ENCODE results near the gene RNF130.
A peak's percentile ranks its signal among the peaks of the same experiment; 100 is the strongest.

The RNF130 gene

GRCh38 chr5:179914032-179914755, 157.4 kb downstream of the RNF130 start:
- Histone ChIP-seq H3K4me3 (ENCODE audit: low read length) (no peak overlapping the region), H3K4me1 (ENCODE audit: insufficient read depth, low read length) (0 out of 2 replicates have a peak, but pooled peaks cover 5% of the 10 kb centered on the region), H3K9ac (ENCODE audit: low read depth, low read length) (no peak overlapping the region), H3K27ac (ENCODE audit: low read length) (no peak overlapping the region), H3K27me3 (ENCODE audit: insufficient read depth, low read length) (no peaks in the 10 kb centered on the region), H3K9me3 (ENCODE audit: insufficient read depth, low read depth, low read length) (no peaks in the 10 kb centered on the region), H3K36me3 (ENCODE audit: insufficient read depth, low read depth, low read length) (no peaks in the 10 kb centered on the region)

- Histone ChIP-seq H3K4me3 (ENCODE audit: low read length) (no peak overlapping the region), H3K9ac (ENCODE audit: low read depth, low read length) (no peak overlapping the region), H3K4me1 (ENCODE audit: insufficient read depth, low read length) (0 out of 2 replicates have a peak, but pooled peaks cover 5% of the 10 kb centered on the region), H3K9me3 (ENCODE audit: insufficient read depth, low read depth, low read length) (no peaks in the 10 kb centered on the region), H3K36me3 (ENCODE audit: insufficient read depth, low read depth, low read length) (no peaks in the 10 kb centered on the region), H3K27me3 (ENCODE audit: insufficient read depth, low read length) (peaks cover under 1% of the 10 kb centered on the region; the same call in 1 of the 2 replicates), H3K27ac (ENCODE audit: low read length) (no peak overlapping the region)
These were observed 158.1 kb downstream of the RNF130 start for GRCh38 chr5:179913461-179913860.

- no peaks in the 10 kb centered on the region for H3K36me3 ChIP-seq (ENCODE audit: insufficient read depth, low read depth, low read length)
- 0 out of 2 replicates have a peak, but pooled peaks cover 5% of the 10 kb centered on the region for H3K4me1 ChIP-seq (ENCODE audit: insufficient read depth, low read length)
- no peak overlapping the region for H3K27ac ChIP-seq (ENCODE audit: low read length)
- H3K9ac ChIP-seq (ENCODE audit: low read depth, low read length), result no peak overlapping the region
- H3K4me3 ChIP-seq (ENCODE audit: low read length), result no peak overlapping the region
- peaks cover 6% of the 10 kb centered on the region; the same call in 1 of the 2 replicates for H3K27me3 ChIP-seq (ENCODE audit: insufficient read depth, low read length)
- H3K9me3 ChIP-seq (ENCODE audit: insufficient read depth, low read depth, low read length), result no peaks in the 10 kb centered on the region
These were observed 158.6 kb downstream of the RNF130 start for GRCh38 chr5:179912951-179913350.

- H3K27ac ChIP-seq (ENCODE audit: low read length), result no peak overlapping the region
- 0 out of 2 replicates have a peak, but pooled peaks cover 4% of the 10 kb centered on the region for H3K4me1 ChIP-seq (ENCODE audit: insufficient read depth, low read length)
These were observed 159.2 kb downstream of the RNF130 start for GRCh38 chr5:179912386-179912785.

GRCh38 chr5:179909224-179909623, 162.3 kb downstream of the RNF130 start:
- Histone ChIP-seq H3K4me1 (ENCODE audit: insufficient read depth, low read length) (peaks cover 8% of the 10 kb centered on the region; the same call in 1 of the 2 replicates), H3K36me3 (ENCODE audit: insufficient read depth, low read depth, low read length) (0 out of 2 replicates have a peak, but pooled peaks cover 4% of the 10 kb centered on the region), H3K27me3 (ENCODE audit: insufficient read depth, low read length) (peaks cover 15% of the 10 kb centered on the region; the same call in 1 of the 2 replicates), H3K9me3 (ENCODE audit: insufficient read depth, low read depth, low read length) (no peaks in the 10 kb centered on the region), H3K4me3 (ENCODE audit: low read length) (no peak overlapping the region), H3K27ac (ENCODE audit: low read length) (no peak overlapping the region), H3K9ac (ENCODE audit: low read depth, low read length) (no peak overlapping the region)

More at GRCh38 chr5:179912386-179912785, 159.2 kb downstream of the RNF130 start:
- Histone ChIP-seq H3K27me3 (ENCODE audit: insufficient read depth, low read length) (peaks cover 6% of the 10 kb centered on the region; the same call in 1 of the 2 replicates), H3K9me3 (ENCODE audit: insufficient read depth, low read depth, low read length) (no peaks in the 10 kb centered on the region), H3K4me3 (ENCODE audit: low read length) (no peak overlapping the region), H3K9ac (ENCODE audit: low read depth, low read length) (no peak overlapping the region), H3K36me3 (ENCODE audit: insufficient read depth, low read depth, low read length) (no peaks in the 10 kb centered on the region)

GRCh38 chr5:179908528-179908927, 163.0 kb downstream of the RNF130 start:
- Histone ChIP-seq H3K27ac (ENCODE audit: low read length) (no peak overlapping the region), H3K4me3 (ENCODE audit: low read length) (no peak overlapping the region), H3K9me3 (ENCODE audit: insufficient read depth, low read depth, low read length) (no peaks in the 10 kb centered on the region), H3K9ac (ENCODE audit: low read depth, low read length) (no peak overlapping the region), H3K4me1 (ENCODE audit: insufficient read depth, low read length) (peaks cover 5% of the 10 kb centered on the region; the same call in 1 of the 2 replicates), H3K36me3 (ENCODE audit: insufficient read depth, low read depth, low read length) (peaks cover 8% of the 10 kb centered on the region; the same call in 1 of the 2 replicates), H3K27me3 (ENCODE audit: insufficient read depth, low read length) (peaks cover 15% of the 10 kb centered on the region; the same call in 1 of the 2 replicates)

- Histone ChIP-seq H3K9me3 (ENCODE audit: insufficient read depth, low read depth, low read length) (no peaks in the 10 kb centered on the region), H3K4me1 (ENCODE audit: insufficient read depth, low read length) (peaks cover 5% of the 10 kb centered on the region; the same call in 1 of the 2 replicates), H3K4me3 (ENCODE audit: low read length) (peak within 1 kb of the TSS; percentile 75), H3K36me3 (ENCODE audit: insufficient read depth, low read depth, low read length) (peaks cover 14% of the 10 kb centered on the region), H3K27ac (ENCODE audit: low read length) (no peak within 1 kb of the TSS), H3K27me3 (ENCODE audit: insufficient read depth, low read length) (peaks cover 15% of the 10 kb centered on the region; the same call in 1 of the 2 replicates), H3K9ac (ENCODE audit: low read depth, low read length) (peak within 1 kb of the TSS; percentile 48; the same call in 1 of the 2 replicates)
These were observed 163.8 kb downstream of the RNF130 start, which contains the start of gene TBC1D9B for GRCh38 chr5:179907556-179908324. TBC1D9B (minus strand) TSS chr5:179907897; CDS start chr5:179907821, 76 bp downstream.

- H3K4me3 ChIP-seq (ENCODE audit: low read length), result peak overlapping the region; percentile 75
- H3K27ac ChIP-seq (ENCODE audit: low read length), result no peak overlapping the region
- peaks cover 15% of the 10 kb centered on the region; the same call in 1 of the 2 replicates for H3K27me3 ChIP-seq (ENCODE audit: insufficient read depth, low read length)
- H3K36me3 ChIP-seq (ENCODE audit: insufficient read depth, low read depth, low read length), result peaks cover 15% of the 10 kb centered on the region
- peaks cover 5% of the 10 kb centered on the region; the same call in 1 of the 2 replicates for H3K4me1 ChIP-seq (ENCODE audit: insufficient read depth, low read length)
- H3K9ac ChIP-seq (ENCODE audit: low read depth, low read length), result peak overlapping the region; percentile 48; the same call in 1 of the 2 replicates
- no peaks in the 10 kb centered on the region for H3K9me3 ChIP-seq (ENCODE audit: insufficient read depth, low read depth, low read length)
These were observed 164.6 kb downstream of the RNF130 start for GRCh38 chr5:179906795-179907555.

DNA sequence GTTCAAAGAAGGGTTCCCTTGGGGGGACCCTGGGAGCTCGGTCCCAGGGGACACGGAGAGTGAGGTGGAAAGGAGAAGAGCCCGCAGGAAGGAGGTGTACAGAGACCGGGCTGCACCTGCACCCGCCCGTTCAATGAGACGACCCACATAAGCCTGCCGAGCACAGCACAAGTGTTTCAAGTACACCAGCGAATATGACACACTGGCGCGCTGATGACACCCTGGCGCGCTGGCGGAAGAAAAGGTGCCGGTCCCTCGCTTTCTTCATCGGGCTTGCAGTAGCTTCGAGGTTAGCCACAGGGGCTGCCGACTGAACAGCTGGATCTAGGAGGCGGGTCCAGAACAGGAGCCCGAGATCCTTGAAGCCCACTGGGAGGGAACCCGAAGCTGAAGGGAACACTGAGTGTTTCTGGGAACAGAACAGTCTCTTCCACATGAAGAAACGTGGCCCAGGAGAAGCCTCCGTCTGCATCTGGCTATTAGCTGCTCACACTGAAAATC, 165.2 kb downstream of the RNF130 start:
- peaks cover 5% of the 10 kb centered on the region; the same call in 1 of the 2 replicates for H3K4me1 ChIP-seq (ENCODE audit: insufficient read depth, low read length)
- H3K9ac ChIP-seq (ENCODE audit: low read depth, low read length), result no peak overlapping the region
- H3K4me3 ChIP-seq (ENCODE audit: low read length), result peak overlapping the region; percentile 75
- peaks cover 15% of the 10 kb centered on the region; the same call in 1 of the 2 replicates for H3K27me3 ChIP-seq (ENCODE audit: insufficient read depth, low read length)
- no peak overlapping the region for H3K27ac ChIP-seq (ENCODE audit: low read length)
- H3K9me3 ChIP-seq (ENCODE audit: insufficient read depth, low read depth, low read length), result no peaks in the 10 kb centered on the region
- peaks cover 15% of the 10 kb centered on the region for H3K36me3 ChIP-seq (ENCODE audit: insufficient read depth, low read depth, low read length)

DNA sequence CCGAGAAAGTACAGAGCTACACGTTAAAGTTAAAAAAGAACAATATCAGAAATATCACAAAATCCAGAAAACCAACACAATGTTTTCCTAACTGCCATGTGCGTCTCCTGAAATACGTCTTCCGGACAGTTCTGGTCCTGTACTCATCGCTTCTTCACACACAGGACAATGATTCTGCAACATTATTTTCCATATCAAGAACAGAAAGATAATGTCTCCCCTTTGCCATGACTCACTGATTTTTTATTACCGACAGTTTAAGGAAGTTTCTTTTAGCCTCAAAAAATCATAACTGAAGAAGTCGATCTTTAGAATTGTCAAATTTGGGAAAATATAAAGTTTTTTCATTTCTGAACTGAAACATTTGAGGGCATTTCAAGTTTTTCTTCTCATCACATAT, 166.4 kb downstream of the RNF130 start:
- Histone ChIP-seq H3K36me3 (ENCODE audit: insufficient read depth, low read depth, low read length) (peaks cover 15% of the 10 kb centered on the region), H3K9me3 (ENCODE audit: insufficient read depth, low read depth, low read length) (no peaks in the 10 kb centered on the region)

More for the DNA sequence above, 166.4 kb downstream of the RNF130 start:
- peaks cover 5% of the 10 kb centered on the region; the same call in 1 of the 2 replicates for H3K4me1 ChIP-seq (ENCODE audit: insufficient read depth, low read length)
- no peak overlapping the region for H3K27ac ChIP-seq (ENCODE audit: low read length)
- H3K27me3 ChIP-seq (ENCODE audit: insufficient read depth, low read length), result peaks cover 15% of the 10 kb centered on the region; the same call in 1 of the 2 replicates
- no peak overlapping the region for H3K9ac ChIP-seq (ENCODE audit: low read depth, low read length)
- no peak overlapping the region for H3K4me3 ChIP-seq (ENCODE audit: low read length)

Measured in iPS-20b (cell line).